ENCODE data around the gene THTPA.

Gene THTPA

GRCh38 chr14:23601424-23601823, 45.4 kb downstream of the THTPA start:
- no peak overlapping the region for H3K27ac ChIP-seq (replicated peaks)
- TF ChIP-seq GABPA (IDR thresholded peaks at IDR 0.05; ENCODE audit: low read depth) (no peak), POLR2AphosphoS5 (IDR thresholded peaks at IDR 0.05; ENCODE audit: low read depth) (no peak), SPI1 (IDR thresholded peaks at IDR 0.05; ENCODE audit: borderline replicate concordance, low read depth) (no peak), CTCF (IDR thresholded peaks at IDR 0.05; ENCODE audit: insufficient read depth, low read length) (no peak)
- TF ChIP-seq, protein P1, sequence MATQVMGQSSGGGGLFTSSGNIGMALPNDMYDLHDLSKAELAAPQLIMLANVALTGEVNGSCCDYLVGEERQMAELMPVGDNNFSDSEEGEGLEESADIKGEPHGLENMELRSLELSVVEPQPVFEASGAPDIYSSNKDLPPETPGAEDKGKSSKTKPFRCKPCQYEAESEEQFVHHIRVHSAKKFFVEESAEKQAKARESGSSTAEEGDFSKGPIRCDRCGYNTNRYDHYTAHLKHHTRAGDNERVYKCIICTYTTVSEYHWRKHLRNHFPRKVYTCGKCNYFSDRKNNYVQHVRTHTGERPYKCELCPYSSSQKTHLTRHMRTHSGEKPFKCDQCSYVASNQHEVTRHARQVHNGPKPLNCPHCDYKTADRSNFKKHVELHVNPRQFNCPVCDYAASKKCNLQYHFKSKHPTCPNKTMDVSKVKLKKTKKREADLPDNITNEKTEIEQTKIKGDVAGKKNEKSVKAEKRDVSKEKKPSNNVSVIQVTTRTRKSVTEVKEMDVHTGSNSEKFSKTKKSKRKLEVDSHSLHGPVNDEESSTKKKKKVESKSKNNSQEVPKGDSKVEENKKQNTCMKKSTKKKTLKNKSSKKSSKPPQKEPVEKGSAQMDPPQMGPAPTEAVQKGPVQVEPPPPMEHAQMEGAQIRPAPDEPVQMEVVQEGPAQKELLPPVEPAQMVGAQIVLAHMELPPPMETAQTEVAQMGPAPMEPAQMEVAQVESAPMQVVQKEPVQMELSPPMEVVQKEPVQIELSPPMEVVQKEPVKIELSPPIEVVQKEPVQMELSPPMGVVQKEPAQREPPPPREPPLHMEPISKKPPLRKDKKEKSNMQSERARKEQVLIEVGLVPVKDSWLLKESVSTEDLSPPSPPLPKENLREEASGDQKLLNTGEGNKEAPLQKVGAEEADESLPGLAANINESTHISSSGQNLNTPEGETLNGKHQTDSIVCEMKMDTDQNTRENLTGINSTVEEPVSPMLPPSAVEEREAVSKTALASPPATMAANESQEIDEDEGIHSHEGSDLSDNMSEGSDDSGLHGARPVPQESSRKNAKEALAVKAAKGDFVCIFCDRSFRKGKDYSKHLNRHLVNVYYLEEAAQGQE (IDR thresholded peaks at IDR 0.05; ENCODE audit: insufficient replicate concordance, low read depth) = no peak
- no peaks in the 10 kb centered on the region for H3K27me3 ChIP-seq (ENCODE audit: insufficient read depth, poor library complexity, severe bottlenecking)
- no peak overlapping the region for H3K4me3 ChIP-seq (replicated peaks; ENCODE audit: insufficient read depth, low read length)
- DNase-seq (ENCODE audit: low read depth in 1 of 2, low spot score in 1 of 2) = no peak

DNA sequence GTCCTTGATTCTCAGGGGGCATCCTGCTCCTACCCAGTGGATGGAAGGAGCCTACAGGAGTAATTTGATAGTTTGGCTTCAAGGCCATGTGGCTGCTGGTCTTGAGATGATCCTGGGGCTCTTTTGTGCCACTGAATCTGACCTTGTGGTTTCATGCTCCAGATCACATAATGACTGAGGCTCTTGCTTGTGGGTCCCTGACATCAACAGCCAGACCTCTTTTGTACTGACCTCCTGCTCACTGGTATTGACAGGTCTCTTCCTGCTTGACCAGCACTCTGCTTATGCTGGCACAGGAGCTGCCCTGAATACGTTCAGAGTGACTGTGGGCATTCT, 45.7 kb downstream of the THTPA start:
- Histone ChIP-seq H3K27me3 (ENCODE audit: insufficient read depth, poor library complexity, severe bottlenecking) (no peaks in the 10 kb centered on the region), H3K4me3 (replicated peaks; ENCODE audit: insufficient read depth, low read length) (no peak overlapping the region), H3K27ac (replicated peaks) (no peak overlapping the region)
- TF ChIP-seq SPI1 (IDR thresholded peaks at IDR 0.05; ENCODE audit: borderline replicate concordance, low read depth) (no peak), CTCF (IDR thresholded peaks at IDR 0.05; ENCODE audit: insufficient read depth, low read length) (no peak)
- no peak for DNase-seq (ENCODE audit: low read depth in 1 of 2, low spot score in 1 of 2)

GRCh38 chr14:23602181-23603095, 46.4 kb downstream of the THTPA start:
- TF ChIP-seq, protein P1 (IDR thresholded peaks at IDR 0.05; ENCODE audit: insufficient replicate concordance, low read depth) = no peak
- TF ChIP-seq CTCF (IDR thresholded peaks at IDR 0.05; ENCODE audit: insufficient read depth, low read length) = no peak
- no peak for TF ChIP-seq POLR2AphosphoS5 (IDR thresholded peaks at IDR 0.05; ENCODE audit: low read depth)
- no peak for TF ChIP-seq SPI1 (IDR thresholded peaks at IDR 0.05; ENCODE audit: borderline replicate concordance, low read depth)
- TF ChIP-seq GABPA (IDR thresholded peaks at IDR 0.05; ENCODE audit: low read depth) = no peak
- Histone ChIP-seq H3K27me3 (ENCODE audit: insufficient read depth, poor library complexity, severe bottlenecking) (no peaks in the 10 kb centered on the region), H3K4me3 (replicated peaks; ENCODE audit: insufficient read depth, low read length) (no peak overlapping the region), H3K27ac (replicated peaks) (no peak overlapping the region)
- DNase-seq (ENCODE audit: low read depth in 1 of 2, low spot score in 1 of 2) = no peak
